OCI-LY7 (cell line): Measurements from ENCODE around the gene COQ8A. TPM values are rescaled to one million over a fixed set of nuclear protein-coding genes. Genes with fewer than 3 reads are reported as not detected.

Source experiments
- BruUV-seq: library from RNA; stranded (reverse); fragments of 400-500 nt; replicated peaks from 2 replicates; lab custom pipeline; 2021; lab: Mats Ljungman, UMichigan
- CTCF ChIA-PET: fragments of 300-600 bp; sonication (Branson Sonifier 250); formaldehyde crosslinking; loops from one replicate; lab custom pipeline; 2022; ENCODE audit warnings: antibody characterized with exemption; ENCODE audit not compliant: unreplicated experiment; lab: Charles Lee
- POLR2A ChIA-PET: fragments of 300-600 bp; sonication (Branson Sonifier 250); formaldehyde crosslinking; loops from one replicate; lab custom pipeline; 2022; ENCODE audit warnings: antibody characterized with exemption; lab: Charles Lee
- DNase-seq: peaks from one replicate; pipeline ENCODE4 v3.0.0-alpha.2; 2015; ENCODE audit warnings: low spot score
- H2AFZ ChIP-seq: fragments of 200-600 bp; sonication (generic), shearing (Covaris generic); 2 replicates; pipeline ENCODE4 v1.6.1; 2014; ENCODE audit warnings: mild to moderate bottlenecking, antibody characterized with exemption, low read length, moderate library complexity
- H3K27ac ChIP-seq: fragments of 200-600 bp; sonication (generic); 2 replicates; pipeline ENCODE4 v1.5.1; 2014; ENCODE audit warnings: mixed run types, low read depth, mild to moderate bottlenecking, moderate library complexity, low read length, inconsistent platforms; ENCODE audit not compliant: poor library complexity, severe bottlenecking
- H3K36me3 ChIP-seq: fragments of 200-600 bp; sonication (generic); 2 replicates; pipeline ENCODE4 v1.6.1; 2014; ENCODE audit warnings: mild to moderate bottlenecking, antibody characterized with exemption, low read length, moderate library complexity, mixed read lengths; ENCODE audit not compliant: insufficient read depth
- H3K4me1 ChIP-seq: fragments of 200-600 bp; sonication (generic); 2 replicates; pipeline ENCODE4 v1.5.1; 2014; ENCODE audit warnings: mild to moderate bottlenecking, low read length; ENCODE audit not compliant: insufficient read depth, poor library complexity, severe bottlenecking
- H3K4me2 ChIP-seq: fragments of 200-600 bp; sonication (generic); 2 replicates; pipeline ENCODE4 v1.6.1; 2014; ENCODE audit warnings: mild to moderate bottlenecking, low read length
- H3K4me3 ChIP-seq: fragments of 200-600 bp; sonication (generic); 2 replicates; pipeline ENCODE4 v1.5.1; 2014; ENCODE audit warnings: mild to moderate bottlenecking, low read depth, low read length; ENCODE audit not compliant: poor library complexity, severe bottlenecking
- H3K79me2 ChIP-seq: fragments of 200-600 bp; sonication (generic); 2 replicates; pipeline ENCODE4 v1.6.1; 2016; ENCODE audit warnings: low read depth, mild to moderate bottlenecking, low read length, moderate library complexity, mixed read lengths; ENCODE audit not compliant: insufficient read depth
- H3K9me2 ChIP-seq: fragments of 200-600 bp; sonication (generic); 2 replicates; pipeline ENCODE4 v1.6.1; 2016; ENCODE audit warnings: mild to moderate bottlenecking, low read length, mixed read lengths; ENCODE audit not compliant: insufficient read depth
- H3K9me3 ChIP-seq: fragments of 200-600 bp; sonication (generic); 2 replicates; pipeline ENCODE4 v1.6.1; 2014; ENCODE audit warnings: mild to moderate bottlenecking, mixed run types, low read length, mixed read lengths
- H4K20me1 ChIP-seq: fragments of 200-600 bp; sonication (generic); 2 replicates; pipeline ENCODE4 v1.6.1; 2014; ENCODE audit warnings: mild to moderate bottlenecking, antibody characterized with exemption, low read length, moderate library complexity, mixed read lengths; ENCODE audit not compliant: insufficient read depth
- EZH2phosphoT487 ChIP-seq: fragments of 200-600 bp; sonication (generic); IDR thresholded peaks from 2 replicates; pipeline ENCODE4 v1.6.1; 2018; ENCODE audit warnings: low read depth, borderline replicate concordance, mild to moderate bottlenecking, mixed run types, antibody characterized with exemption, low read length, moderate library complexity, mixed read lengths
- intact Hi-C: fragments of 100-400 bp; cut with micrococcal nuclease; formaldehyde crosslinking; loops from one replicate; pipeline ENCODE4 v1.10.0; 2022; ENCODE audit not compliant: unreplicated experiment
- total RNA-seq, 2 experiments: library from RNA; depleted of rRNA in 1 of 2; stranded (reverse); fragments of >200 nt in 1 of 2; shearing (Covaris generic) in 1 of 2; gene quantifications; 2 replicates each; pipeline ENCODE4 v1.2.3, GENCODE V29; 2014 to 2022
- TF ChIP-seq, protein P1 (sequence below): fragments of 200-600 bp; sonication (generic); conservative IDR thresholded peaks from 2 replicates; pipeline ENCODE4 v1.5.1; 2014; ENCODE audit warnings: mild to moderate bottlenecking, antibody characterized with exemption, low read length, moderate library complexity, mixed read lengths

Gene COQ8A
- total RNA-seq, 2 experiments from 2014 or later = 19.4 to 19.6 TPM

DNA sequence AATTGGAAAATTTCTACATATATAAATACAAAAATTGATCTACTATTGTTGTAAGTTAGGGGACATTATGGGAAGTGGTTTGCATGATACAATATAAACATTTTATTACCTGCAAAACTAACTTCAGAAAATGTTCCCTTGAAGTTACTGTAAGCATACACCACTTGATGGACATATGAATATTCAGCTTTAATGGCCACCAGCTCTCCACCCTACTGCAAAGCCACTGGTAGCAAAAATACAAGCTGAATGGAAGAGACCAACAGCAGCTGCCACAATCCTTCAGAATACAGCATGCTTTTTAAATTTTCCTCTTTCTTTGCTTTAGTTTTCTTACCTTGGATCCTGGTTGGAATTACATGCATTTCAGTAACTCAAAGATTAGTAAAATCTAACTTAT is 69.8 kb downstream of the COQ8A start:
- BruUV-seq = no TSS peak
- Histone ChIP-seq H3K4me2 (no peak overlapping the region), H2AFZ (no peak overlapping the region), H3K36me3 (no peaks in the 10 kb centered on the region), H3K4me3 (no peak overlapping the region), H3K9me3 (no peaks in the 10 kb centered on the region), H3K4me1 (no peaks in the 10 kb centered on the region), H3K9me2 (no peaks in the 10 kb centered on the region), H3K27ac (no peak overlapping the region), H4K20me1 (no peaks in the 10 kb centered on the region), H3K79me2 (no peaks in the 10 kb centered on the region)
- DNase-seq = no peak
- ChIA-PET POLR2A (interaction anchor here (0.6 to 0.7 kb wide), 3 partner anchors 155 to 1407 kb away, joined by 3 read pairs; no protein-coding TSS in a partner anchor), CTCF (no interaction called here)
- no peak for TF ChIP-seq EZH2phosphoT487
- TF ChIP-seq, protein P1, sequence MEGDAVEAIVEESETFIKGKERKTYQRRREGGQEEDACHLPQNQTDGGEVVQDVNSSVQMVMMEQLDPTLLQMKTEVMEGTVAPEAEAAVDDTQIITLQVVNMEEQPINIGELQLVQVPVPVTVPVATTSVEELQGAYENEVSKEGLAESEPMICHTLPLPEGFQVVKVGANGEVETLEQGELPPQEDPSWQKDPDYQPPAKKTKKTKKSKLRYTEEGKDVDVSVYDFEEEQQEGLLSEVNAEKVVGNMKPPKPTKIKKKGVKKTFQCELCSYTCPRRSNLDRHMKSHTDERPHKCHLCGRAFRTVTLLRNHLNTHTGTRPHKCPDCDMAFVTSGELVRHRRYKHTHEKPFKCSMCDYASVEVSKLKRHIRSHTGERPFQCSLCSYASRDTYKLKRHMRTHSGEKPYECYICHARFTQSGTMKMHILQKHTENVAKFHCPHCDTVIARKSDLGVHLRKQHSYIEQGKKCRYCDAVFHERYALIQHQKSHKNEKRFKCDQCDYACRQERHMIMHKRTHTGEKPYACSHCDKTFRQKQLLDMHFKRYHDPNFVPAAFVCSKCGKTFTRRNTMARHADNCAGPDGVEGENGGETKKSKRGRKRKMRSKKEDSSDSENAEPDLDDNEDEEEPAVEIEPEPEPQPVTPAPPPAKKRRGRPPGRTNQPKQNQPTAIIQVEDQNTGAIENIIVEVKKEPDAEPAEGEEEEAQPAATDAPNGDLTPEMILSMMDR = no peak
- intact Hi-C loops = no loop called here

DNA sequence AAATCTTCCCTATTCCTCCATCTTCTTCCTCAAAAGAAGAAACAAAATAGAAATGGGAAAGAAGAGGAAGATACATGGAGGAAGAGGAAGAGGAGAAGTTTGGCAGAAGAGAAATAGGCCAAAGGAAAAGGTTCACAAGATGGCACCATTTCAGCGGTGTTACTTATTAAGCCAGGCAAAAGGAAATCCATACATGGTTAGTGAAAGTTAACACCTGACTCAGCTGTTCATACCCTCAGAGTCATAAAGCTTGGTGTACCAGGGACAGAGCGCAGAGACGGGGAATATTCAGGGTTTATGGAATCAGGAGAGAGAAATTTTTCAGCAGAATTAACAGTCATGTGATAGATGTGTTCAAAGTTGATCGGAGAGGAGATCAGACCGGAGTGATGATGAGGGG is 70.6 kb downstream of the COQ8A start:
- Histone ChIP-seq H4K20me1 (no peaks in the 10 kb centered on the region), H3K4me3 (no peak overlapping the region), H3K79me2 (no peaks in the 10 kb centered on the region), H2AFZ (no peak overlapping the region), H3K9me2 (no peaks in the 10 kb centered on the region), H3K4me2 (no peak overlapping the region), H3K9me3 (no peaks in the 10 kb centered on the region), H3K27ac (no peak overlapping the region), H3K36me3 (no peaks in the 10 kb centered on the region), H3K4me1 (no peaks in the 10 kb centered on the region)
- ChIA-PET CTCF (no interaction called here), POLR2A (no interaction called here)
- DNase-seq = no peak
- intact Hi-C loops = no loop called here
- TF ChIP-seq, protein P1 = no peak
- no peak for TF ChIP-seq EZH2phosphoT487
- no TSS peak for BruUV-seq

DNA sequence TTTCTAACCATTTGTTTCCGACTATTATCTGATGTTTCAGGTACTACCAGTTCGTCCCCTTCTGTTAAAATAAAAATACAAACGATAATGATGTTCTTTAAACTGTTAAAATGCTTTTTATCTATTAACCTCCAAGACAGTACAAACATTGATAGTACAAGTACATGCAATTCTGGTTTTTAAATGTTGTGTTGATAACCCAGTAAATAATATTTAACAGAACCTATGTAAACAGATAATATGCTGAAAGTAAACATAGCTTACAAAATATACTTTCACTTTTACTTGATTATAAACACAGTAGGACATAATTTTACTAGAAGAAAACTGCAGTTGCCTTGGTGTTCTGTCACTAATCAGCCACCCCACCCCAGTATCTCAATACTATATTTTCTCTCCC is 76.9 kb downstream of the COQ8A start:
- ChIA-PET CTCF (no interaction called here), POLR2A (interaction anchor here (1.2 kb wide), 1 partner anchor 18 kb away, joined by 4 read pairs; no protein-coding TSS in a partner anchor)
- Histone ChIP-seq H3K4me2 (no peak overlapping the region), H3K36me3 (no peaks in the 10 kb centered on the region), H3K4me3 (no peak overlapping the region), H3K9me3 (no peaks in the 10 kb centered on the region), H3K9me2 (no peaks in the 10 kb centered on the region), H3K27ac (no peak overlapping the region), H4K20me1 (no peaks in the 10 kb centered on the region), H3K79me2 (no peaks in the 10 kb centered on the region), H2AFZ (no peak overlapping the region), H3K4me1 (no peaks in the 10 kb centered on the region)
- DNase-seq = no peak
- no peak for TF ChIP-seq EZH2phosphoT487
- TF ChIP-seq, protein P1 = no peak
- no TSS peak for BruUV-seq
- intact Hi-C loops = no loop called here
